ENCODE results near the gene PHETA2.
"Not testable (repeated sequence)": the region's sequence is repeated elsewhere in the genome, so short reads cannot be mapped to it uniquely, and the experiment has no call there.

The PHETA2 gene

GRCh38 chr22:42111798-42112197 is 37.8 kb downstream of the PHETA2 start:
- no peak for DNase-seq

- DNase-seq: not testable (repeated sequence)
Observed at GRCh38 chr22:42112793-42113192, 38.7 kb downstream of the PHETA2 start.

GRCh38 chr22:42114721-42115120 is 40.7 kb downstream of the PHETA2 start:
- no peak for DNase-seq

- not testable (repeated sequence) for DNase-seq
Observed at GRCh38 chr22:42115420-42115830, 41.4 kb downstream of the PHETA2 start.

- DNase-seq: no peak
Observed at GRCh38 chr22:42116848-42117424, 42.9 kb downstream of the PHETA2 start.

GRCh38 chr22:42120231-42121021 is 46.4 kb downstream of the PHETA2 start:
- DNase-seq: not testable (repeated sequence)

- DNase-seq: not testable (repeated sequence)
Observed at GRCh38 chr22:42123529-42123928, 49.5 kb downstream of the PHETA2 start.

GRCh38 chr22:42127606-42128005 is 53.6 kb downstream of the PHETA2 start:
- DNase-seq: no peak

GRCh38 chr22:42128007-42128406 is 54.0 kb downstream of the PHETA2 start:
- not testable (repeated sequence) for DNase-seq
